GM21825 (cell line): ENCODE measurements around the gene TRPM2.
"Not testable (repeated sequence)": the region's sequence is repeated elsewhere in the genome, so short reads cannot be mapped to it uniquely, and the experiment has no call there.

Experiments
- ATAC-seq: cut with Tn5 transposase; IDR thresholded peaks from one replicate; pipeline ENCODE4 v1.9.1; 2021; ENCODE audit warnings: mild to moderate bottlenecking, moderate library complexity; ENCODE audit not compliant: unreplicated experiment

TRPM2 gene

GRCh38 chr21:44475266-44475845 lies 121.9 kb downstream of the TRPM2 start:
- no peak for ATAC-seq

GRCh38 chr21:44477131-44477530 lies 123.7 kb downstream of the TRPM2 start:
- no peak for ATAC-seq

GRCh38 chr21:44477712-44478111 lies 124.3 kb downstream of the TRPM2 start:
- ATAC-seq: no peak

GRCh38 chr21:44478124-44478800 lies 124.8 kb downstream of the TRPM2 start:
- ATAC-seq: no peak

- no peak for ATAC-seq
Observed at GRCh38 chr21:44478801-44479167, 125.4 kb downstream of the TRPM2 start.

GRCh38 chr21:44479556-44480199 lies 126.3 kb downstream of the TRPM2 start:
- ATAC-seq: not testable (repeated sequence)

GRCh38 chr21:44480200-44481053 lies 127.0 kb downstream of the TRPM2 start:
- no peak for ATAC-seq

GRCh38 chr21:44482581-44483287 lies 129.3 kb downstream of the TRPM2 start:
- ATAC-seq: no peak

- ATAC-seq: no peak
Observed at GRCh38 chr21:44483288-44484237, 130.1 kb downstream of the TRPM2 start.

- ATAC-seq: no peak
Observed at GRCh38 chr21:44484498-44485253, 131.3 kb downstream of the TRPM2 start.

- ATAC-seq: no peak
Observed at GRCh38 chr21:44485254-44485793, 131.9 kb downstream of the TRPM2 start.

GRCh38 chr21:44485796-44486195 lies 132.4 kb downstream of the TRPM2 start:
- ATAC-seq: no peak

- no peak for ATAC-seq
Observed at GRCh38 chr21:44486302-44486701, 132.9 kb downstream of the TRPM2 start.

GRCh38 chr21:44487831-44488230 lies 134.4 kb downstream of the TRPM2 start:
- ATAC-seq: no peak

GRCh38 chr21:44489962-44490361 lies 136.5 kb downstream of the TRPM2 start:
- ATAC-seq: no peak

- ATAC-seq: no peak
Observed at GRCh38 chr21:44490405-44490804, 137.0 kb downstream of the TRPM2 start.

- no peak for ATAC-seq
Observed at GRCh38 chr21:44490816-44491215, 137.4 kb downstream of the TRPM2 start.
